H9 (cell line): Measurements from ENCODE around the gene ATG12. TPM values are rescaled to one million over a fixed set of nuclear protein-coding genes. Genes with fewer than 3 reads are reported as not detected.

Experiments
- DNase-seq: peaks from one replicate; pipeline ENCODE4 v3.0.0-alpha.2; 2017
- H2AFZ ChIP-seq: one replicate; pipeline ENCODE4 v1.6.1; 2013; ENCODE audit warnings: mild to moderate bottlenecking, low read length, control low read depth, moderate library complexity
- H2AK5ac ChIP-seq: 2 replicates; pipeline ENCODE4 v1.6.1; 2013; ENCODE audit warnings: low read length, control low read depth, mixed read lengths; ENCODE audit not compliant: insufficient read length
- H2BK120ac ChIP-seq: one replicate; pipeline ENCODE4 v1.6.1; 2013; ENCODE audit warnings: low read depth, mild to moderate bottlenecking, low read length, control low read depth, inconsistent platforms; ENCODE audit not compliant: poor library complexity, severe bottlenecking
- H2BK12ac ChIP-seq: 2 replicates; pipeline ENCODE4 v1.6.1; 2013; ENCODE audit warnings: low read length, control low read depth, mixed read lengths, low read depth; ENCODE audit not compliant: insufficient read length
- H2BK15ac ChIP-seq: 2 replicates; pipeline ENCODE4 v1.6.1; 2013; ENCODE audit warnings: low read depth, low read length, control low read depth
- H2BK20ac ChIP-seq: one replicate; pipeline ENCODE4 v1.6.1; 2013; ENCODE audit warnings: low read depth, mild to moderate bottlenecking, low read length, control low read depth, inconsistent platforms; ENCODE audit not compliant: poor library complexity, severe bottlenecking
- H2BK5ac ChIP-seq: 2 replicates; pipeline ENCODE4 v1.6.1; 2013; ENCODE audit warnings: low read length, control low read depth, mixed read lengths; ENCODE audit not compliant: insufficient read length
- H3K14ac ChIP-seq: 2 replicates; pipeline ENCODE4 v1.6.1; 2013; ENCODE audit warnings: low read length, control low read depth; ENCODE audit not compliant: insufficient read depth
- H3K18ac ChIP-seq: 2 replicates; pipeline ENCODE4 v1.6.1; 2013; ENCODE audit warnings: low read depth, mild to moderate bottlenecking, mixed read lengths, low read length, control low read depth; ENCODE audit not compliant: insufficient read length
- H3K23ac ChIP-seq: 2 replicates; pipeline ENCODE4 v1.6.1; 2013; ENCODE audit warnings: low read length, control low read depth, mixed read lengths, low read depth; ENCODE audit not compliant: insufficient read length
- H3K23me2 ChIP-seq: 2 replicates; pipeline ENCODE4 v1.6.1; 2013; ENCODE audit warnings: low read depth, mild to moderate bottlenecking, mixed read lengths, low read length, control low read depth; ENCODE audit not compliant: insufficient read length, poor library complexity, severe bottlenecking
- H3K27ac ChIP-seq: 2 replicates; pipeline ENCODE4 v1.5.1; 2013; ENCODE audit warnings: low read length, control low read depth, mixed read lengths, low read depth; ENCODE audit not compliant: insufficient read length
- H3K27me3 ChIP-seq: 2 replicates; pipeline ENCODE4 v1.6.1; 2013; ENCODE audit warnings: low read length, control low read depth, inconsistent platforms; ENCODE audit not compliant: insufficient read depth
- H3K4ac ChIP-seq: 2 replicates; pipeline ENCODE4 v1.6.1; 2013; ENCODE audit warnings: low read depth, mild to moderate bottlenecking, control low read depth, inconsistent platforms, low read length, moderate library complexity
- H3K4me1 ChIP-seq: 2 replicates; pipeline ENCODE4 v1.6.1; 2013; ENCODE audit warnings: low read length, control low read depth, inconsistent platforms; ENCODE audit not compliant: insufficient read depth
- H3K4me2 ChIP-seq: 2 replicates; pipeline ENCODE4 v1.6.1; 2013; ENCODE audit warnings: low read length, control low read depth, mixed read lengths; ENCODE audit not compliant: insufficient read length, insufficient read depth
- H3K56ac ChIP-seq: 2 replicates; pipeline ENCODE4 v1.6.1; 2013; ENCODE audit warnings: low read depth, mild to moderate bottlenecking, mixed read lengths, low read length, control low read depth; ENCODE audit not compliant: insufficient read length
- H3K79me1 ChIP-seq: 2 replicates; pipeline ENCODE4 v1.6.1; 2013; ENCODE audit warnings: low read depth, mild to moderate bottlenecking, moderate library complexity, low read length, control low read depth, inconsistent platforms; ENCODE audit not compliant: insufficient read depth, poor library complexity, severe bottlenecking
- H3K79me2 ChIP-seq: 2 replicates; pipeline ENCODE4 v1.6.1; 2013; ENCODE audit warnings: low read length, control low read depth, inconsistent platforms; ENCODE audit not compliant: insufficient read depth
- H3K9ac ChIP-seq: 2 replicates; pipeline ENCODE4 v1.6.1; 2013; ENCODE audit warnings: low read length, control low read depth, mixed read lengths; ENCODE audit not compliant: insufficient read length; ENCODE audit errors: extremely low read depth
- H3K9me3 ChIP-seq: one replicate; pipeline ENCODE4 v1.6.1; 2013; ENCODE audit warnings: low read depth, low read length, inconsistent platforms; ENCODE audit not compliant: control insufficient read depth
- H3T11ph ChIP-seq: one replicate; pipeline ENCODE4 v1.6.1; 2013; ENCODE audit warnings: mild to moderate bottlenecking, low read length, control low read depth, inconsistent platforms
- H4K20me1 ChIP-seq: one replicate; pipeline ENCODE4 v1.6.1; 2013; ENCODE audit not compliant: control insufficient read depth, insufficient read length, insufficient read depth
- H4K5ac ChIP-seq: 2 replicates; pipeline ENCODE4 v1.6.1; 2013; ENCODE audit warnings: low read depth, mild to moderate bottlenecking, mixed read lengths, low read length, control low read depth; ENCODE audit not compliant: insufficient read length
- H4K8ac ChIP-seq: replicated peaks from 2 replicates; pipeline ENCODE4 v1.6.1; 2013; ENCODE audit warnings: low read length, control low read depth, mixed read lengths, low read depth; ENCODE audit not compliant: insufficient read length
- H4K91ac ChIP-seq: 2 replicates; pipeline ENCODE4 v1.6.1; 2013; ENCODE audit warnings: low read depth, mild to moderate bottlenecking, moderate library complexity, mixed read lengths, low read length, control low read depth; ENCODE audit not compliant: insufficient read length
- H3K27ac Mint-ChIP-seq, 3 experiments: 2 replicates in 2 of 3; 3 replicates in 1 of 3; pipeline ENCODE4 v1.8.0; 2020 to 2021; ENCODE audit warnings: mixed read lengths in 3 of 3, mild to moderate bottlenecking in 1 of 3, moderate library complexity in 1 of 3
- H3K27me3 Mint-ChIP-seq: 2 replicates; pipeline ENCODE4 v1.8.0; 2021; ENCODE audit warnings: low read depth, mild to moderate bottlenecking, moderate library complexity, mixed read lengths
- H3K36me3 Mint-ChIP-seq, 3 experiments: 2 replicates in 2 of 3; 3 replicates in 1 of 3; pipeline ENCODE4 v1.8.0; 2020 to 2021; ENCODE audit warnings: low read depth in 3 of 3, mixed read lengths in 3 of 3; ENCODE audit not compliant: insufficient read depth in 1 of 3
- H3K4me1 Mint-ChIP-seq, 2 experiments: 2 replicates each; pipeline ENCODE4 v1.8.0; 2020; ENCODE audit warnings: mixed read lengths in 2 of 2
- H3K4me3 Mint-ChIP-seq, 2 experiments: 2 replicates in 1 of 2; 3 replicates in 1 of 2; pipeline ENCODE4 v1.8.0; 2020 to 2021; ENCODE audit warnings: mild to moderate bottlenecking in 2 of 2, mixed read lengths in 2 of 2, moderate library complexity in 1 of 2
- H3K9me3 Mint-ChIP-seq, 2 experiments: 2 replicates in 1 of 2; 3 replicates in 1 of 2; pipeline ENCODE4 v1.8.0; 2020; ENCODE audit warnings: mild to moderate bottlenecking in 2 of 2, mixed read lengths in 2 of 2, moderate library complexity in 1 of 2
- CTCF ChIP-seq: fragments of 200-600 bp; sonication (generic); conservative IDR thresholded peaks from 3 replicates; pipeline ENCODE4 v1.8.0; 2021; ENCODE audit warnings: antibody characterized with exemption, mild to moderate bottlenecking
- WGBS: extraction: QIAGEN DNeasy Blood & Tissue Kit; methylation state at CpG from one replicate; pipeline ENCODE4 v1.1.7; 2013; ENCODE audit warnings: missing lambda C conversion rate, low lambda C conversion rate, mixed read lengths; ENCODE audit not compliant: insufficient read length; ENCODE audit errors: extremely low coverage; 5-methylcytosine and 5-hydroxymethylcytosine counted together
- total RNA-seq: library from RNA; stranded (reverse); gene quantifications from 2 replicates; pipeline ENCODE4 v1.2.1, GENCODE V29; 2021

The ATG12 gene
- total RNA-seq, 1 experiment from 2014 or later, result 52.9 TPM

GRCh38 chr5:115785381-115786065, 55.8 kb downstream of the ATG12 start:
- H3K36me3 Mint-ChIP-seq, result no peaks in the 10 kb centered on the region
- H4K20me1 ChIP-seq, result no peaks in the 10 kb centered on the region
- no peak for TF ChIP-seq CTCF
- H4K8ac ChIP-seq, result no peak overlapping the region
- H3K23ac ChIP-seq, result no peak overlapping the region
- H3K79me1 ChIP-seq, result no peaks in the 10 kb centered on the region
- H3K4ac ChIP-seq, result no peak overlapping the region
- H3K4me3 Mint-ChIP-seq, result no peak overlapping the region
- no peaks in the 10 kb centered on the region for H3K79me2 ChIP-seq
- H2BK5ac ChIP-seq, result no peak overlapping the region
- H3K23me2 ChIP-seq, result no peaks in the 10 kb centered on the region
- H2BK12ac ChIP-seq, result no peak overlapping the region
- peaks cover 8 to 18% of the 10 kb centered on the region in 2 experiments for H3K4me1 Mint-ChIP-seq
- DNase-seq, result peak; percentile 84
- H4K5ac ChIP-seq, result no peak overlapping the region
- no peak overlapping the region for H2AK5ac ChIP-seq
- H3K4me1 ChIP-seq, result no peaks in the 10 kb centered on the region
- no peaks in the 10 kb centered on the region for H3K9me3 ChIP-seq
- H3K27ac ChIP-seq, result no peak overlapping the region
- no peak overlapping the region for H4K91ac ChIP-seq
- WGBS, result no CpG with 5 or more reads among the region's 6 CpGs
- no peak overlapping the region for H3K18ac ChIP-seq
- no peak overlapping the region for H3K14ac ChIP-seq
- H3K27ac Mint-ChIP-seq, result 0 out of 7 replicates have a peak overlapping the region, but pooled peaks of 1 of the 3 experiments have one; percentile 36
- H3K56ac ChIP-seq, result no peak overlapping the region
- H3K9ac ChIP-seq, result no peak overlapping the region
- no peak overlapping the region for H3T11ph ChIP-seq
- H2BK120ac ChIP-seq, result no peak overlapping the region
- H3K27me3 ChIP-seq, result no peaks in the 10 kb centered on the region
- H3K9me3 Mint-ChIP-seq, result no peaks in the 10 kb centered on the region
- peaks cover 1% of the 10 kb centered on the region; the same call in 1 of the 2 replicates for H3K27me3 Mint-ChIP-seq
- H2BK15ac ChIP-seq, result no peak overlapping the region
- peak overlapping the region; percentile 98 for H2AFZ ChIP-seq
- H3K4me2 ChIP-seq, result no peak overlapping the region
- no peak overlapping the region for H2BK20ac ChIP-seq
